IPS-15b (cell line): Measurements from ENCODE around the gene OR2F1.
"Not testable (repeated sequence)": the region's sequence is repeated elsewhere in the genome, so short reads cannot be mapped to it uniquely, and the experiment has no call there.

Experiments
- H3K27me3 ChIP-seq: one replicate; pipeline ENCODE4 v1.6.1; 2013; ENCODE audit warnings: low read length; ENCODE audit not compliant: control insufficient read depth, insufficient read depth
- H3K36me3 ChIP-seq: one replicate; pipeline ENCODE4 v1.6.1; 2013; ENCODE audit warnings: low read length; ENCODE audit not compliant: control insufficient read depth, insufficient read depth
- H3K4me1 ChIP-seq: one replicate; pipeline ENCODE4 v1.6.1; 2013; ENCODE audit warnings: mild to moderate bottlenecking, low read length; ENCODE audit not compliant: control insufficient read depth, insufficient read depth
- H3K4me3 ChIP-seq: one replicate; pipeline ENCODE4 v1.5.1; 2013; ENCODE audit warnings: low read depth, low read length
- H3K9ac ChIP-seq: one replicate; pipeline ENCODE4 v1.6.1; 2013; ENCODE audit warnings: low read depth, mild to moderate bottlenecking, low read length
- H3K9me3 ChIP-seq: one replicate; pipeline ENCODE4 v1.6.1; 2013; ENCODE audit warnings: mild to moderate bottlenecking, low read length; ENCODE audit not compliant: control insufficient read depth, insufficient read depth

The OR2F1 gene

GRCh38 chr7:143988976-143989745, 34.5 kb downstream of the OR2F1 start:
- H3K4me3 ChIP-seq, result no peak overlapping the region
- no peak overlapping the region for H3K9ac ChIP-seq
- no peaks in the 10 kb centered on the region for H3K27me3 ChIP-seq
- no peaks in the 10 kb centered on the region for H3K9me3 ChIP-seq
- no peaks in the 10 kb centered on the region for H3K36me3 ChIP-seq
- no peaks in the 10 kb centered on the region for H3K4me1 ChIP-seq

- no peaks in the 10 kb centered on the region for H3K4me1 ChIP-seq
- H3K4me3 ChIP-seq, result no peak overlapping the region
- H3K9me3 ChIP-seq, result no peaks in the 10 kb centered on the region
- H3K9ac ChIP-seq, result no peak overlapping the region
- no peaks in the 10 kb centered on the region for H3K27me3 ChIP-seq
- no peaks in the 10 kb centered on the region for H3K36me3 ChIP-seq
Measured at GRCh38 chr7:143992670-143993069, 38.0 kb downstream of the OR2F1 start.

- Histone ChIP-seq H3K27me3 (no peaks in the 10 kb centered on the region), H3K9me3 (no peaks in the 10 kb centered on the region), H3K36me3 (no peaks in the 10 kb centered on the region), H3K4me1 (no peaks in the 10 kb centered on the region), H3K9ac (no peak overlapping the region), H3K4me3 (no peak overlapping the region)
Measured at GRCh38 chr7:143993924-143994323, 39.3 kb downstream of the OR2F1 start.

GRCh38 chr7:144000020-144000419, 45.4 kb downstream of the OR2F1 start, which contains the start of gene OR6B1:
TSS of gene OR6B1 (plus strand) at chr7:144000320. CDS start at chr7:144003997, 3,677 bp downstream.
- H3K36me3 ChIP-seq, result no peaks in the 10 kb centered on the region
- no peaks in the 10 kb centered on the region for H3K27me3 ChIP-seq
- H3K9me3 ChIP-seq, result no peaks in the 10 kb centered on the region
- H3K9ac ChIP-seq, result no peak within 1 kb of the TSS
- H3K4me1 ChIP-seq, result no peaks in the 10 kb centered on the region
- H3K4me3 ChIP-seq, result no peak within 1 kb of the TSS

DNA sequence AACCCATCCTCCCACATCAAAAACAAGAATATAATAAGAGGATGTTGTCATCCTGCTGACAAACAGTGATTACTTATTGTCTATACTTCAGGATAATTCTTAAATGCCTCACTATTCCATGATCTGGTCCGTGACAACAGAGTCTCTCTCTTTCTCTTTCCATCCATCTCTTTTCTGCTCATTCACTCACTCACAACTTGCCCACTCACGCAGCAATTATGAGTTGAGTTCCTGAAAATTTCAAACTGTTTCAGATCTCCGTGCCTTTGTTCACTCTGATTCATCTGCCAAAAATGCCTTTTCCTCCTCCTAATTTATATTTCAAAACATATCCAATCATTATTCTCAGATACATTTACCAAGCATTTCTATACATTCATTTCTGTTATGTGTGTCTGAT, 46.9 kb downstream of the OR2F1 start:
- no peak overlapping the region for H3K9ac ChIP-seq
- H3K4me1 ChIP-seq, result no peaks in the 10 kb centered on the region
- H3K9me3 ChIP-seq, result no peaks in the 10 kb centered on the region
- H3K27me3 ChIP-seq, result no peaks in the 10 kb centered on the region
- no peak overlapping the region for H3K4me3 ChIP-seq
- no peaks in the 10 kb centered on the region for H3K36me3 ChIP-seq

DNA sequence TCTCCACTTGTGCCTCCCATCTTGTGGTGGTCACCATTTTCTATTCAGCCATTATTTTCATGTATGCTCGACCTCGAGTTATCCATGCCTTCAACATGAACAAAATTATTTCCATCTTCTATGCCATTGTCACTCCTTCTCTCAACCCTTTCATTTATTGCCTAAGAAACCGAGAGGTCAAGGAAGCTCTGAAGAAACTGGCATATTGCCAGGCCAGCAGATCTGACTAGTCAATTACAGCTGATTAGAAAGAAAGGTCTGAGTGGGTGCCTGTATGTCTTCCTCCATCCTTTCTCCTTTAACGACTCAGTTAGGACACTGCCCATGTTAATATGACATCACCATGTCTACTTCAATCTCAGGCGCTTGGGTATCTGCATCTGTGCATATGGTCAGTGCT, 50.1 kb downstream of the OR2F1 start:
- H3K27me3 ChIP-seq, result no peaks in the 10 kb centered on the region
- no peaks in the 10 kb centered on the region for H3K9me3 ChIP-seq
- H3K9ac ChIP-seq, result no peak overlapping the region
- no peak overlapping the region for H3K4me3 ChIP-seq
- H3K4me1 ChIP-seq, result no peaks in the 10 kb centered on the region
- no peaks in the 10 kb centered on the region for H3K36me3 ChIP-seq

DNA sequence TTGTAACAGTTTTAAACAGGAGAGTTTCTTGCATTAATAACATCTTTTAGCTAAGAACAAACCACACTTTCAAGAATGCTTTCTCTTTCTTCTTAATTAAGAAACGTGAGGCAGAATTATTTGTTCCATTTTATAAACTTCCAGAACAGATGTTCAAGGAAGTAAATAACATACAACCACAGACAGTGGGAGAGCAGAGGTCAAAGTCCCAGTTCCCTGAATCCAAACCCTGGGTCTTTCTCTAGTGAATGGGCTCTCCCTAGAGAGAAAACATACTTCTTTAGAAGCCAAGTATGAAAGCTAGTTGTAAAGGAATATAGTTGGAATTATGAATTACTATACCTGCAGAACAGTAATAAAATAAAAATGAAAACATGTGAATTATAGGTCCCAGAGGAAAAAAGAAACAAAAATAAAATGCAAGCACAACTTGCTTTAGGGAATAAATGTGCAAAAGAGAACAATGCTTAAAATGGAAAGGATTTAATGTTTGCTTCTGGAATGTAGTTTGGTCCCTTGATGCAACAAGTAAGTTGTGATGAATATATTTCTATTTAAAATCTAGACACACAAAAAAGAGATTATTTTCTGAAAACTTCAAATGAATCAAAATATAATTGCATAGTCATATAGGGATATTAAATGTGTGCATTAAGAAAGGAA, 51.5 kb downstream of the OR2F1 start:
- no peaks in the 10 kb centered on the region for H3K27me3 ChIP-seq
- H3K4me1 ChIP-seq, result no peaks in the 10 kb centered on the region
- no peaks in the 10 kb centered on the region for H3K36me3 ChIP-seq
- no peak overlapping the region for H3K9ac ChIP-seq
- no peaks in the 10 kb centered on the region for H3K9me3 ChIP-seq
- no peak overlapping the region for H3K4me3 ChIP-seq

DNA sequence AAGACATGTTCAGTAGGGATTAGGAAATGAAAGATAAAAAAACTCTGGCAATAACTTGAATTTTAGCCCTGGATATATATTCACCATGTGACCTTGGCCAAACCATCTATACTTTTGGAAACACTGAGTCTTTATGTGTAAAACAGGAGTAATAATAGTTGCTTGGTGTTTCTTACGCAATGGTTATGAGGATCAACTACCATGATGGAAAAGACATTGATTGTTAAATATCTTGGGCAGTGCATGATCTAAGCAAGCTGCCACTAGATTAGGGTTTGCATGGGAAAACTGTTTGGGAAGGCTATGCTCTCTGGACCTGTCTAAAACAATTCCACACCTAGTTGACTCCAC, 52.0 kb downstream of the OR2F1 start:
- Histone ChIP-seq H3K27me3 (no peaks in the 10 kb centered on the region), H3K36me3 (no peaks in the 10 kb centered on the region), H3K9me3 (no peaks in the 10 kb centered on the region), H3K9ac (no peak overlapping the region), H3K4me3 (no peak overlapping the region), H3K4me1 (no peaks in the 10 kb centered on the region)

DNA sequence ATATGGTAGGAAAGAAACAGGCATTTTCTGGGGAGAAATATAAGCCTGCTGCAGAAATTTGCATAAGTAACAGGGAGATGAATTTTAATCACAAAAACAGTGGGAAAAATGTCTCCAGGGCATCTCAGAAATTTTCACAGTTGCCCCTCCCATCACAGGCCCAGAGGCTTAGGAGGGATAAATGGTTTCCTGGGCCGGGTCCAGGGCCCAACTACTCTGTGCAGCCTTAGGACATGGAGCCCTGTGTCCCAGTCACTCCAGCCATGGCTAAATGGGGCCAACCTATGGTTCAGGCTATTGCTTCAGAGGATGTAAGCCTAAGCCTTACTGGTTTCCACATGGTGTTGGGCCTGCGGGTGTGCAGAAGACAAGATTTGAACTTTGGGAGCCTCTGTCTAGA, 54.7 kb downstream of the OR2F1 start:
- Histone ChIP-seq H3K4me3 (no peak overlapping the region), H3K36me3 (no peaks in the 10 kb centered on the region), H3K9ac (no peak overlapping the region), H3K9me3 (no peaks in the 10 kb centered on the region), H3K27me3 (no peaks in the 10 kb centered on the region), H3K4me1 (no peaks in the 10 kb centered on the region)

GRCh38 chr7:144010061-144010460, 55.4 kb downstream of the OR2F1 start:
- H3K9me3 ChIP-seq, H3K36me3 ChIP-seq, H3K4me3 ChIP-seq, H3K4me1 ChIP-seq, H3K9ac ChIP-seq, H3K27me3 ChIP-seq: not testable (repeated sequence)

DNA sequence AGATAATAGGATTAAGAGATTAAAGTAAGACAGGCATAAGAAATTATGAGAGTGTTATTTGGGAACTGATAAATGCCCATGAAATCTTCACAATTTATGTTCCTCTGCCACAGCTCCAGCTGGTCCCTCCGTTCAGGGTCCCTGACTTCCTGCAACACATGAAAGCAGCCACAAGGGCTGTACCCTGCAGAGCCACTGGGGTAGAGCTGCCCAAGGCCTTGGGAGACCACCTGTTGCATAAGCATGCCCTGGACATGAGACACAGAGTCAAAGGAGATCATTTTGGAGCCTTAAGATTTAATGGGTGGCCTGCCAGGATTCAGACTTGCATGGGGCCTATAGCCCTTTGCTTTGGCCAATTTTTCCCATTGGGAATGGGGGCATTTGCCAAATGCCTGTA, 56.2 kb downstream of the OR2F1 start:
- H3K4me3 ChIP-seq, H3K9ac ChIP-seq, H3K36me3 ChIP-seq, H3K9me3 ChIP-seq, H3K4me1 ChIP-seq, H3K27me3 ChIP-seq: not testable (repeated sequence)

- Histone ChIP-seq H3K36me3 (no peaks in the 10 kb centered on the region), H3K9me3 (no peaks in the 10 kb centered on the region), H3K4me1 (no peaks in the 10 kb centered on the region), H3K9ac (no peak overlapping the region), H3K4me3 (no peak overlapping the region), H3K27me3 (no peaks in the 10 kb centered on the region)
Measured at GRCh38 chr7:144011458-144012230, 57.0 kb downstream of the OR2F1 start.
